KMS-11 (cell line): Measurements from ENCODE around the gene LAD1.

ENCODE experiments used
- H2AFZ ChIP-seq: fragments of 200-600 bp; sonication (generic); 2 replicates; pipeline ENCODE4 v1.6.1; 2016; ENCODE audit warnings: antibody characterized with exemption, mixed run types, low read depth
- H3K27ac ChIP-seq: fragments of 200-600 bp; sonication (generic); 2 replicates; pipeline ENCODE4 v1.6.1; 2016; ENCODE audit warnings: mild to moderate bottlenecking, mixed run types
- H3K27me3 ChIP-seq: fragments of 200-600 bp; sonication (generic); 2 replicates; pipeline ENCODE4 v1.6.1; 2017; ENCODE audit warnings: mild to moderate bottlenecking, low read depth, mixed run types, moderate library complexity; ENCODE audit not compliant: insufficient read depth
- H3K36me3 ChIP-seq: fragments of 200-600 bp; sonication (generic); 2 replicates; pipeline ENCODE4 v1.6.1; 2017; ENCODE audit warnings: mild to moderate bottlenecking, mixed run types; ENCODE audit not compliant: insufficient read depth
- H3K4me1 ChIP-seq: fragments of 200-600 bp; sonication (generic); 2 replicates; pipeline ENCODE4 v1.6.1; 2016; ENCODE audit warnings: mild to moderate bottlenecking, low read depth, mixed run types; ENCODE audit not compliant: poor library complexity, severe bottlenecking
- H3K4me2 ChIP-seq: fragments of 200-600 bp; sonication (generic); 2 replicates; pipeline ENCODE4 v1.7.0; 2016; ENCODE audit warnings: mild to moderate bottlenecking, mixed run types
- H3K4me3 ChIP-seq: fragments of 200-600 bp; sonication (generic); IDR thresholded peaks from 2 replicates; pipeline ENCODE4 v1.6.1; 2017; ENCODE audit warnings: low read depth, low read length, mixed read lengths; ENCODE audit not compliant: insufficient read depth
- H3K79me2 ChIP-seq: fragments of 200-600 bp; sonication (generic); 2 replicates; pipeline ENCODE4 v1.6.1; 2016; ENCODE audit warnings: low read depth, mixed run types; ENCODE audit not compliant: insufficient read depth
- H3K9ac ChIP-seq: fragments of 200-600 bp; sonication (generic); 2 replicates; pipeline ENCODE4 v1.6.1; 2016; ENCODE audit warnings: mild to moderate bottlenecking, mixed run types
- H4K20me1 ChIP-seq: fragments of 200-600 bp; sonication (generic); 2 replicates; pipeline ENCODE4 v1.6.1; 2016; ENCODE audit warnings: mild to moderate bottlenecking, mixed run types; ENCODE audit not compliant: insufficient read depth
- TF ChIP-seq, protein P1 (sequence below): fragments of 200-600 bp; sonication (generic); conservative IDR thresholded peaks from 2 replicates; pipeline ENCODE4 v1.6.1; 2017; ENCODE audit warnings: low read depth, mild to moderate bottlenecking, antibody characterized with exemption, low read length, moderate library complexity, mixed read lengths

The LAD1 gene

DNA sequence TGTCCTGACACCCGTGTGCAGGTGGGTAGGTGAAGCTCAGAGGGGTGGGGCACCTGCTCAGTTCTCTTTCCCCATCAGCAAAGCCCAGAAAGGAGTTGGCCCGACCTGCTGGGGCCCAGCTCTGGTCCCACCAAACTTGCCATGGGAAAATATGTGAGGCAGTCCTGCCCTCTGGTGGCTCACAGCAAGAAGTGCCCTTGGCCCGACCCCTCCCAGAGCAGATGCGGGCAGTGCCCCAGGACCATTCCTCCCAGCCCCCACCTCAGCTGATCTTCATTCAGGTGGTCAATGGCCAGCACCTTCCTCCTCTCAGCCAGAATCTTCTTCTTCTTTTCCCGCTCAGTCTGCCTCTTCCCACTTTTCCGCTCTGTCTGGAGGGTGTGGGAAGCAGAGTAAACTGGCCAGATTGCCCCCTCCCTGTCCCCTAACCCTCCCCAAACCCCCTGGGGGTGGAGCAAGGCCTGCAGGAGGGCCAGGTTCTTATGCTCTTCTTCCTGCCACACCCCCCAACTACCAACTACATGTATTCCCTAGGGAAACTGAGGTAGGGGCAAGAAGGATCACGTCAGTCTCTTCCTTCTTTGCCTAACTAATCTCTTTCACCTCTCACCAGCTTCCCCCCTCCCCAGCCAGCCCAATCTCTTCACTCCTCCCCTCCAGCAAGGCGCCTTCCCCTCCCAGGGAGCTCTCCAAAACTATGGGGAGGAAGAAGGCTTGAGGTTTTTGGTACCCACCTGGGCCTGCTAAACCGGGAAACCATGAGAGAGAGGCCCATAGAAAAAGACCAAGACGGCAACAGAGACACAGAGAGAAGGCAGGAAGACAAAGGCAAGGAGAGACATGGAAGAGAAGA, 37.2 kb downstream of the LAD1 start:
- TF ChIP-seq, protein P1, sequence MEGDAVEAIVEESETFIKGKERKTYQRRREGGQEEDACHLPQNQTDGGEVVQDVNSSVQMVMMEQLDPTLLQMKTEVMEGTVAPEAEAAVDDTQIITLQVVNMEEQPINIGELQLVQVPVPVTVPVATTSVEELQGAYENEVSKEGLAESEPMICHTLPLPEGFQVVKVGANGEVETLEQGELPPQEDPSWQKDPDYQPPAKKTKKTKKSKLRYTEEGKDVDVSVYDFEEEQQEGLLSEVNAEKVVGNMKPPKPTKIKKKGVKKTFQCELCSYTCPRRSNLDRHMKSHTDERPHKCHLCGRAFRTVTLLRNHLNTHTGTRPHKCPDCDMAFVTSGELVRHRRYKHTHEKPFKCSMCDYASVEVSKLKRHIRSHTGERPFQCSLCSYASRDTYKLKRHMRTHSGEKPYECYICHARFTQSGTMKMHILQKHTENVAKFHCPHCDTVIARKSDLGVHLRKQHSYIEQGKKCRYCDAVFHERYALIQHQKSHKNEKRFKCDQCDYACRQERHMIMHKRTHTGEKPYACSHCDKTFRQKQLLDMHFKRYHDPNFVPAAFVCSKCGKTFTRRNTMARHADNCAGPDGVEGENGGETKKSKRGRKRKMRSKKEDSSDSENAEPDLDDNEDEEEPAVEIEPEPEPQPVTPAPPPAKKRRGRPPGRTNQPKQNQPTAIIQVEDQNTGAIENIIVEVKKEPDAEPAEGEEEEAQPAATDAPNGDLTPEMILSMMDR, result peak; percentile 98
- Histone ChIP-seq H3K79me2 (no peaks in the 10 kb centered on the region), H3K4me2 (no peak overlapping the region), H3K9ac (no peak overlapping the region), H3K36me3 (no peaks in the 10 kb centered on the region), H3K4me1 (no peaks in the 10 kb centered on the region), H4K20me1 (no peaks in the 10 kb centered on the region), H2AFZ (no peak overlapping the region), H3K27me3 (peaks cover 34% of the 10 kb centered on the region), H3K4me3 (no peak overlapping the region), H3K27ac (no peak overlapping the region)

DNA sequence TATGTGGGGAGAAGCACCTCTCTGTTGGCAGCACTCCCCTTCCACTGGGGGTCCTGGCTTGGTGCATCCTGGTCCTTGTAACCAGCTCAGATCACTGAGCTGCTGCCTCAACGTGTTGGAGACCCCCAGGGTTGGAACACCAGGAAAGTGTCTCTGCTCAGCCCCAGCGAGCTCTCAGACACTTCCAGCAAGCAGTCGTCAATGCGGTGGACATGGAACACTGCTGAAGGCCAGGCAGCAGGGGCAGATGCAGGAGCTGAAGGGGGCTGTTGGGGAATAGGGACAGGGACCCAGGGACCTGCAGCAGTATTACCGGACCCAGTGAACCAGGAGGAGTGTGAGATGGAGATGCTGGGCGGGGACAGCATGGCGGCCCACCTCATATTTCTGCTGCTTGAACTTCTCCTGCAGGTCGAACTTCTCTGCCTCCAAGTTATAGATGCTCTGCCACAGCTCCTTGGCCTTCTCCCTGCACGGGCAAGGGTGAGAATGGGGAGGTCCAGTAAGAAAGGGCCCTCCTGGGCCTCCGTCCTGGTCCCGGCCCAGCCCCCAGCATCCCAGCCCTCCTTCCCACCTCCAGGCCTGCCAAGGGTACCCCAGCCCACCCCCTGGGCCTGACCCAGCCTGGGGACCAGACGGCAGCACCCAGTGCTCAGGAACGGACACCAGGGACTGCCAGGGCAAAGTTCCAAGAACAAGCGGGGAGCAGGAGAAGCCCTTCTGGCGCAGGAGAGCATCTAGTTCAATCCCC, 38.0 kb downstream of the LAD1 start:
- Histone ChIP-seq H3K79me2 (no peaks in the 10 kb centered on the region), H4K20me1 (no peaks in the 10 kb centered on the region), H3K36me3 (no peaks in the 10 kb centered on the region), H2AFZ (no peak overlapping the region), H3K27me3 (peaks cover 26% of the 10 kb centered on the region), H3K9ac (no peak overlapping the region), H3K4me2 (no peak overlapping the region), H3K4me1 (no peaks in the 10 kb centered on the region), H3K27ac (no peak overlapping the region), H3K4me3 (no peak overlapping the region)
- TF ChIP-seq, protein P1, result no peak

DNA sequence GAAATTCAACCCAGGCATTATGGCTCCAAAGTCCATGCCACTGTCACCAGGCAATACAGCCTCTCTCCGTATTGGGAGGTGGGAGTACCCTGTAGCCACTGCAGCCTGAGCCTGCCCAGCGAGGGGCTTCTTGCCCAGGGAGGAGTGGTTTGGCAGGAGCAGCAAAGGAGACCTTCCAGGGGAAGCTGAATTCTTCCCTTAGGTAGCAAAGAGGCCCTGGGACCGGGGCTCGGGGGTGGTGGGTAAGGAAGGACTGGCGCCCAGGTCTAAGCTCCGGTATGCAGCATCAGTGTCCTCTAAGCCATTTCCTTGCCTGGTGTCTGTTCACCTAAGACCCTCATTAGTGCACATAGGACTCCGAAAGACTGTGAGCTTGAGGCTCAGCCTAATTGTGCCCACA, 38.6 kb downstream of the LAD1 start:
- H3K27me3 ChIP-seq, result peaks cover 25% of the 10 kb centered on the region
- H4K20me1 ChIP-seq, result no peaks in the 10 kb centered on the region
- no peaks in the 10 kb centered on the region for H3K79me2 ChIP-seq
- TF ChIP-seq, protein P1, result no peak
- H3K4me1 ChIP-seq, result no peaks in the 10 kb centered on the region
- no peaks in the 10 kb centered on the region for H3K36me3 ChIP-seq
- H3K4me3 ChIP-seq, result no peak overlapping the region
- H2AFZ ChIP-seq, result no peak overlapping the region
- no peak overlapping the region for H3K27ac ChIP-seq
- no peak overlapping the region for H3K9ac ChIP-seq
- no peak overlapping the region for H3K4me2 ChIP-seq

DNA sequence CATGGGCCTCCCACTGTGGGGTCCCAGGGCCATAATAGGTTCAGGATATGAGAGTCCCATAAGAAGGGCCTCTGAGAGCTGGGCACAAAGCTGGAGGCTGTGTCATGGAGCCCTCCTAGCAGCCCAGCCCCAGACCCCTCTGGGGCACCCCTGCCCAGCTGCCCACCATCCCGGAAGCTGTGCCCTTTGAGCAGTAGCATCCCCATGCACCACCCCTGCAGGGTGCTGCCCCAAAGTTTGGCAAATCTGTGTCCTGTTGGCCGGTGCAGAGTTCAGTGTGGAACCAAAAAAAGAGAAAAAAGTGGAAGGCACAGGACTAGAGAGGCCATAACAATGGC, 39.3 kb downstream of the LAD1 start:
- Histone ChIP-seq H3K4me1 (no peaks in the 10 kb centered on the region), H3K36me3 (no peaks in the 10 kb centered on the region), H3K27me3 (peaks cover 24% of the 10 kb centered on the region)

More for the DNA sequence above, 39.3 kb downstream of the LAD1 start:
- H3K79me2 ChIP-seq, result no peaks in the 10 kb centered on the region
- H3K9ac ChIP-seq, result no peak overlapping the region
- H4K20me1 ChIP-seq, result no peaks in the 10 kb centered on the region
- TF ChIP-seq, protein P1, result no peak
- H3K4me3 ChIP-seq, result no peak overlapping the region
- H3K4me2 ChIP-seq, result no peak overlapping the region
- no peak overlapping the region for H3K27ac ChIP-seq
- no peak overlapping the region for H2AFZ ChIP-seq
